Breast epithelium (tissue), 3 donors: ENCODE data around the gene NDUFB10.

Source experiments
- POLR2A ChIP-seq: fragments of 450-650 bp; IDR thresholded peaks from one replicate; pipeline ENCODE4 v1.6.1; 2016; ENCODE audit warnings: antibody characterized with exemption, mild to moderate bottlenecking, moderate library complexity
- POLR2AphosphoS5 ChIP-seq, 3 donors: sonication (generic); formaldehyde crosslinking; IDR thresholded peaks; one replicate each; pipeline ENCODE4 v1.6.1; 2017; ENCODE audit warnings: antibody characterized with exemption in 3 of 3
- TF ChIP-seq, protein P1 (sequence below), 3 donors: fragments of 450-650 bp; IDR thresholded peaks; one replicate each; pipeline ENCODE4 v1.5.1; 2016 to 2017; ENCODE audit warnings: antibody characterized with exemption in 3 of 3, mild to moderate bottlenecking in 3 of 3, moderate library complexity in 3 of 3

DNA sequence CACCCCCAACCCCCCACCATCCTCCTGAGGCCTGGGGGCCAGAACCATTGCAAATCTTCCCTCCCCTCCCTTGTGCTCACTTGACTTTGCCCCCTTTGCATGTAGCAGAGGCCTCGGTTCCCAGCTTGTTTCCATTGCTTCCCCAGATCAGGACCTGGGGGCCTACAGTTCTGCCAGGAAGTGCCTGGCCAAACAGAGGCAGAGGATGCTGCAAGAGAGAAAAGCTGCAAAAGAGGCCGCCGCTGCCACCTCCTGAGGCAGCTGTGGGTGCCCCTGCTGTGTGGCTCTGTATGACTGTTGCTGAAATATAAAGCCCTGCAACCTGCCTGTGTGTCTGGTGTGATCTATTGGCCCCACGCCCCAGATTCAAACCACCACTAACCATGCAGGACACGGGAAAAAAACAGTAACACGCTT lies 2.3 kb downstream of the NDUFB10 start:
- TF ChIP-seq POLR2AphosphoS5 (IDR thresholded peaks at IDR 0.05) (no peak), POLR2A (no peak)
- TF ChIP-seq, protein P1, sequence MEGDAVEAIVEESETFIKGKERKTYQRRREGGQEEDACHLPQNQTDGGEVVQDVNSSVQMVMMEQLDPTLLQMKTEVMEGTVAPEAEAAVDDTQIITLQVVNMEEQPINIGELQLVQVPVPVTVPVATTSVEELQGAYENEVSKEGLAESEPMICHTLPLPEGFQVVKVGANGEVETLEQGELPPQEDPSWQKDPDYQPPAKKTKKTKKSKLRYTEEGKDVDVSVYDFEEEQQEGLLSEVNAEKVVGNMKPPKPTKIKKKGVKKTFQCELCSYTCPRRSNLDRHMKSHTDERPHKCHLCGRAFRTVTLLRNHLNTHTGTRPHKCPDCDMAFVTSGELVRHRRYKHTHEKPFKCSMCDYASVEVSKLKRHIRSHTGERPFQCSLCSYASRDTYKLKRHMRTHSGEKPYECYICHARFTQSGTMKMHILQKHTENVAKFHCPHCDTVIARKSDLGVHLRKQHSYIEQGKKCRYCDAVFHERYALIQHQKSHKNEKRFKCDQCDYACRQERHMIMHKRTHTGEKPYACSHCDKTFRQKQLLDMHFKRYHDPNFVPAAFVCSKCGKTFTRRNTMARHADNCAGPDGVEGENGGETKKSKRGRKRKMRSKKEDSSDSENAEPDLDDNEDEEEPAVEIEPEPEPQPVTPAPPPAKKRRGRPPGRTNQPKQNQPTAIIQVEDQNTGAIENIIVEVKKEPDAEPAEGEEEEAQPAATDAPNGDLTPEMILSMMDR (IDR thresholded peaks at IDR 0.05) = no peak
